HepG2 (cell line): Measurements from ENCODE around the gene TACO1. TPM values are rescaled to one million over a fixed set of nuclear protein-coding genes. Genes with fewer than 3 reads are reported as not detected.
A peak's percentile ranks its signal among the peaks of the same experiment; 100 is the strongest.

Experiments
- CCDC6 ChIP-seq: sonication (generic); formaldehyde crosslinking; IDR thresholded peaks from 2 replicates; pipeline ENCODE4 v1.8.1; 2022; ENCODE audit warnings: mild to moderate bottlenecking, missing genetic modification reagents, moderate library complexity
- EZH2 ChIP-seq: conservative IDR thresholded peaks from 2 replicates; pipeline ENCODE4 v1.6.1; 2012; ENCODE audit warnings: mild to moderate bottlenecking, low read depth, low read length, moderate library complexity
- FOXK1 ChIP-seq: sonication (generic); formaldehyde crosslinking; IDR thresholded peaks from 2 replicates; pipeline ENCODE4 v1.4.0; 2020; ENCODE audit warnings: low read depth, missing genetic modification reagents, borderline replicate concordance
- JUND ChIP-seq: sonication (generic); formaldehyde crosslinking; IDR thresholded peaks from 2 replicates; pipeline ENCODE4 v1.8.0; 2022; ENCODE audit warnings: mild to moderate bottlenecking, missing genetic modification reagents
- LCORL ChIP-seq, 2 experiments: fragments of 450-650 bp in 1 of 2; sonication (generic) in 1 of 2; formaldehyde crosslinking in 1 of 2; IDR thresholded peaks; 2 replicates each; pipeline versions ENCODE4 v1.5.0 to v1.6.1; 2017 to 2020; ENCODE audit warnings: antibody characterized with exemption in 1 of 2, missing genetic modification reagents in 1 of 2
- MTF1 ChIP-seq: sonication (generic); formaldehyde crosslinking; IDR thresholded peaks from 2 replicates; pipeline ENCODE4 v1.5.0; 2020; ENCODE audit warnings: missing genetic modification reagents
- NCOA5 ChIP-seq: sonication (generic); formaldehyde crosslinking; IDR thresholded peaks from 2 replicates; pipeline ENCODE4 v1.4.0; 2020; ENCODE audit warnings: missing genetic modification reagents
- POLR2AphosphoS5 ChIP-seq: IDR thresholded peaks from 2 replicates; pipeline ENCODE4 v1.6.1; 2012; ENCODE audit warnings: low read depth, low read length
- REPIN1 ChIP-seq: sonication (generic); formaldehyde crosslinking; IDR thresholded peaks from 2 replicates; pipeline ENCODE4 v1.8.0; 2022; ENCODE audit warnings: missing genetic modification reagents, low read depth, mild to moderate bottlenecking, borderline replicate concordance
- SIX1 ChIP-seq: sonication (generic); formaldehyde crosslinking; IDR thresholded peaks from 2 replicates; pipeline ENCODE4 v1.4.0; 2020; ENCODE audit warnings: missing genetic modification reagents, borderline replicate concordance
- SPEN ChIP-seq: sonication (generic); formaldehyde crosslinking; IDR thresholded peaks from 2 replicates; pipeline ENCODE4 v1.5.1; 2020; ENCODE audit warnings: low read depth, mild to moderate bottlenecking, missing genetic modification reagents
- THAP8 ChIP-seq: sonication (generic); formaldehyde crosslinking; IDR thresholded peaks from 2 replicates; pipeline ENCODE4 v1.5.1; 2020; ENCODE audit warnings: missing genetic modification reagents, mild to moderate bottlenecking, borderline replicate concordance
- ZBTB14 ChIP-seq: sonication (generic); formaldehyde crosslinking; IDR thresholded peaks from 2 replicates; pipeline ENCODE4 v1.4.0; 2020; ENCODE audit warnings: missing genetic modification reagents
- ZBTB34 ChIP-seq: sonication (generic); formaldehyde crosslinking; IDR thresholded peaks from 2 replicates; pipeline ENCODE4 v1.8.0; 2022; ENCODE audit warnings: mild to moderate bottlenecking, missing genetic modification reagents
- ZBTB38 ChIP-seq: sonication (generic); formaldehyde crosslinking; IDR thresholded peaks from 2 replicates; pipeline ENCODE4 v1.5.1; 2020; ENCODE audit warnings: mild to moderate bottlenecking, missing genetic modification reagents
- ZEB1 ChIP-seq: IDR thresholded peaks from 2 replicates; pipeline ENCODE4 v1.6.1; 2012; ENCODE audit warnings: mild to moderate bottlenecking, low read depth, inconsistent platforms; ENCODE audit not compliant: insufficient replicate concordance
- ZFP62 ChIP-seq: sonication (generic); formaldehyde crosslinking; IDR thresholded peaks from 2 replicates; pipeline ENCODE4 v1.4.0; 2020; ENCODE audit warnings: missing genetic modification reagents
- ZNF326 ChIP-seq: sonication (generic); formaldehyde crosslinking; IDR thresholded peaks from 2 replicates; pipeline ENCODE4 v1.4.0; 2020; ENCODE audit warnings: missing genetic modification reagents, borderline replicate concordance
- ZNF362 ChIP-seq: sonication (generic); formaldehyde crosslinking; IDR thresholded peaks from 2 replicates; pipeline ENCODE4 v1.4.0; 2020; ENCODE audit warnings: missing genetic modification reagents, mild to moderate bottlenecking, borderline replicate concordance
- ZNF670 ChIP-seq: sonication (generic); formaldehyde crosslinking; IDR thresholded peaks from 2 replicates; pipeline ENCODE4 v1.8.0; 2022; ENCODE audit warnings: mild to moderate bottlenecking, missing genetic modification reagents, borderline replicate concordance
- ZNF776 ChIP-seq: sonication (generic); formaldehyde crosslinking; IDR thresholded peaks from 2 replicates; pipeline ENCODE4 v1.4.0; 2020; ENCODE audit warnings: mild to moderate bottlenecking, missing genetic modification reagents
- ZNF780A ChIP-seq: sonication (generic); formaldehyde crosslinking; IDR thresholded peaks from 2 replicates; pipeline ENCODE4 v1.8.0; 2022; ENCODE audit warnings: mild to moderate bottlenecking, missing genetic modification reagents, moderate library complexity
- polyA plus RNA-seq, 8 experiments: library from polyadenylated mRNA; depleted of rRNA in 3 of 8; stranded (reverse) in 7 of 8; unstranded in 1 of 8; fragments of >200 nt; fragmentation: Illumina TruSeq in 4 of 8; extraction: Trizol in 4 of 8; gene quantifications; 2 replicates each; pipeline versions ENCODE4 v1.2.1 to v1.2.3, GENCODE V29; 2011 to 2016; ENCODE audit warnings: low read depth in 4 of 8, missing spikeins in 1 of 8, mixed read lengths in 1 of 8; ENCODE audit not compliant: insufficient read depth in 1 of 8
- total RNA-seq, 5 experiments: library from RNA; depleted of rRNA; stranded (reverse); fragments of >200 nt; fragmentation: Illumina TruSeq; extraction: Trizol; gene quantifications; 2 replicates each; pipeline ENCODE4 v1.2.3, GENCODE V29; 2016; ENCODE audit warnings: low read depth in 1 of 5
- TF ChIP-seq, protein P1 (sequence below): IDR thresholded peaks from 2 replicates; pipeline ENCODE4 v1.6.1; 2016; ENCODE audit warnings: mild to moderate bottlenecking, missing biosample characterization, missing genetic modification reagents

The TACO1 gene
- total and polyA plus RNA-seq, 2 of the 13 experiments (the other 11 are each of a cell fraction or from before 2014, with no cell fraction given) = 34.7 to 53.6 TPM

GRCh38 chr17:63621684-63622573 is 21.2 kb downstream of the TACO1 start, which contains the start of gene MAP3K3 (continued):
- no peak for TF ChIP-seq ZBTB34 (CRISPR knock-in tag)
- TF ChIP-seq ZBTB14 (CRISPR knock-in tag) = peak; percentile 75
- peak; percentile 49; the same call in 1 of the 2 replicates for TF ChIP-seq ZNF776 (CRISPR knock-in tag)
- TF ChIP-seq SPEN (CRISPR knock-in tag) = peak; percentile 56; the same call in 1 of the 2 replicates
- TF ChIP-seq POLR2AphosphoS5 = peak; percentile 94
- no peak for TF ChIP-seq ZFP62 (CRISPR knock-in tag)
- peak; percentile 78 for TF ChIP-seq ZBTB38 (CRISPR knock-in tag)
- TF ChIP-seq ZNF326 = no peak
- TF ChIP-seq LCORL (IDR thresholded peaks at IDR 0.05) = peak; percentile 35; the same call in 1 of the 2 replicates
- peak; percentile 68; the same call in 1 of the 2 replicates for TF ChIP-seq LCORL (CRISPR knock-in tag; IDR thresholded peaks at IDR 0.05)
- no peak for TF ChIP-seq NCOA5
- TF ChIP-seq, protein P1, sequence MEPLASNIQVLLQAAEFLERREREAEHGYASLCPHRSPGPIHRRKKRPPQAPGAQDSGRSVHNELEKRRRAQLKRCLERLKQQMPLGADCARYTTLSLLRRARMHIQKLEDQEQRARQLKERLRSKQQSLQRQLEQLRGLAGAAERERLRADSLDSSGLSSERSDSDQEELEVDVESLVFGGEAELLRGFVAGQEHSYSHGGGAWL (CRISPR knock-in tag) = peak; percentile 67; the same call in 1 of the 2 replicates
- 0 out of 2 replicates have a peak, but pooled peaks have one; percentile 25 for TF ChIP-seq ZNF362 (CRISPR knock-in tag)
- 0 out of 2 replicates have a peak, but pooled peaks have one; percentile 30 for TF ChIP-seq FOXK1 (CRISPR knock-in tag)
- peak; percentile 67 for TF ChIP-seq ZEB1
- no peak for TF ChIP-seq EZH2
- TF ChIP-seq ZNF780A (CRISPR knock-in tag) = no peak
- peak; percentile 38; the same call in 1 of the 2 replicates for TF ChIP-seq REPIN1 (CRISPR knock-in tag)
- TF ChIP-seq JUND (CRISPR knock-in tag) = no peak
- TF ChIP-seq MTF1 (CRISPR knock-in tag) = peak; percentile 70; the same call in 1 of the 2 replicates
- TF ChIP-seq SIX1 (CRISPR knock-in tag) = no peak
- no peak for TF ChIP-seq THAP8 (CRISPR knock-in tag)
- no peak for TF ChIP-seq ZNF670 (CRISPR knock-in tag)
- peak; percentile 80; the same call in 1 of the 2 replicates for TF ChIP-seq CCDC6 (CRISPR knock-in tag)
